ENCODE results near the gene SNAP25. TPM values are rescaled to one million over a fixed set of nuclear protein-coding genes. Genes with fewer than 3 reads are reported as not detected.

SNAP25 gene
- total and polyA plus RNA-seq, 2 experiments from 2014 or later = 4.0 to 6.3 TPM

- DNase-seq (ENCODE audit: low read depth in 1 of 2, low spot score in 1 of 2) = no peak
- Histone ChIP-seq H3K9me3 (ENCODE audit: low read depth) (no peaks in the 10 kb centered on the region), H3K4me3 (no peak overlapping the region), H3K27me3 (no peaks in the 10 kb centered on the region), H3K27ac (no peak overlapping the region), H3K36me3 (no peaks in the 10 kb centered on the region), H3K4me1 (ENCODE audit: low read depth) (no peaks in the 10 kb centered on the region)
- no peak for TF ChIP-seq CTCF (IDR thresholded peaks at IDR 0.05; ENCODE audit: low read depth, low read length)
Measured at GRCh38 chr20:10253780-10254179, 35.1 kb downstream of the SNAP25 start.

- H3K4me3 ChIP-seq = no peak overlapping the region
- TF ChIP-seq CTCF (IDR thresholded peaks at IDR 0.05; ENCODE audit: low read depth, low read length) = no peak
- H3K27ac ChIP-seq = no peak overlapping the region
- DNase-seq (ENCODE audit: low read depth in 1 of 2, low spot score in 1 of 2) = no peak
- no peaks in the 10 kb centered on the region for H3K9me3 ChIP-seq (ENCODE audit: low read depth)
- H3K36me3 ChIP-seq = no peaks in the 10 kb centered on the region
- no peaks in the 10 kb centered on the region for H3K4me1 ChIP-seq (ENCODE audit: low read depth)
- no peaks in the 10 kb centered on the region for H3K27me3 ChIP-seq
Measured at GRCh38 chr20:10255846-10256245, 37.2 kb downstream of the SNAP25 start.

- DNase-seq (ENCODE audit: low read depth in 1 of 2, low spot score in 1 of 2) = no peak
- Histone ChIP-seq H3K4me1 (ENCODE audit: low read depth) (peaks cover 3% of the 10 kb centered on the region), H3K4me3 (no peak overlapping the region), H3K36me3 (no peaks in the 10 kb centered on the region), H3K9me3 (ENCODE audit: low read depth) (no peaks in the 10 kb centered on the region), H3K27ac (no peak overlapping the region), H3K27me3 (no peaks in the 10 kb centered on the region)
- no peak for TF ChIP-seq CTCF (IDR thresholded peaks at IDR 0.05; ENCODE audit: low read depth, low read length)
Measured at GRCh38 chr20:10259166-10259565, 40.5 kb downstream of the SNAP25 start.

- Histone ChIP-seq H3K27me3 (no peaks in the 10 kb centered on the region), H3K27ac (no peak overlapping the region), H3K4me1 (ENCODE audit: low read depth) (peaks cover 6% of the 10 kb centered on the region), H3K4me3 (no peak overlapping the region), H3K9me3 (ENCODE audit: low read depth) (no peaks in the 10 kb centered on the region), H3K36me3 (no peaks in the 10 kb centered on the region)
- DNase-seq (ENCODE audit: low read depth in 1 of 2, low spot score in 1 of 2) = no peak
- no peak for TF ChIP-seq CTCF (IDR thresholded peaks at IDR 0.05; ENCODE audit: low read depth, low read length)
Measured at GRCh38 chr20:10260316-10260715, 41.7 kb downstream of the SNAP25 start.

- Histone ChIP-seq H3K9me3 (ENCODE audit: low read depth) (no peaks in the 10 kb centered on the region), H3K27ac (no peak overlapping the region), H3K36me3 (no peaks in the 10 kb centered on the region), H3K27me3 (no peaks in the 10 kb centered on the region), H3K4me1 (ENCODE audit: low read depth) (peaks cover 6% of the 10 kb centered on the region), H3K4me3 (no peak overlapping the region)
- no peak for DNase-seq (ENCODE audit: low read depth in 1 of 2, low spot score in 1 of 2)
- no peak for TF ChIP-seq CTCF (IDR thresholded peaks at IDR 0.05; ENCODE audit: low read depth, low read length)
Measured at GRCh38 chr20:10261702-10262101, 43.1 kb downstream of the SNAP25 start.

Data from cardiac muscle cell (in vitro differentiated cells and primary cell).